ENCODE data around the gene GMDS. TPM values are rescaled to one million over a fixed set of nuclear protein-coding genes. Genes with fewer than 3 reads are reported as not detected.

GMDS gene
- total RNA-seq, 4 donors from 2014 or later = 3.4 to 7.2 (median 4.6) TPM

DNA sequence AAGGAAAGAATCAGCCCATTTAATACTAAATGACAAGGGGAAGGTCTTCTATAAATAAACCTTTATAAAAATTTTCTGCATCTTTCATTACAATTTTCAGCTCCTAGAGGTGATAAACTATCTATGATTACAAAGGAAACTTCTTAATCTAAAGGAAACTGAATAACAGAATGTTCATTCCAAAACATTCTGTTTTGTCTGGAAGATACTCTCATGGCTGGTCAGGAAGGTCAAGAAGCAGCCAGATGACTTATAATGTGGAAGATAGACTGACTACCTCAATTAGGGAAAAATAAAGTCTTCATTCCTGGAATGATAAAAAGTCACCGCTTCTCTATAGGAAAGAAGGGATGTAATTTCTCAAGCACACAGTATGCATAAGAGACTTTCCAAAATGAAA is 131.3 kb downstream of the GMDS start:
- no peaks in the 10 kb centered on the region for H3K9me3 ChIP-seq
- no peaks in the 10 kb centered on the region for H3K4me1 ChIP-seq
- H3K27ac ChIP-seq = no peak overlapping the region
- no peak overlapping the region for H3K4me3 ChIP-seq
- no peak for TF ChIP-seq POLR2A (IDR thresholded peaks at IDR 0.05)
- TF ChIP-seq, protein P1, sequence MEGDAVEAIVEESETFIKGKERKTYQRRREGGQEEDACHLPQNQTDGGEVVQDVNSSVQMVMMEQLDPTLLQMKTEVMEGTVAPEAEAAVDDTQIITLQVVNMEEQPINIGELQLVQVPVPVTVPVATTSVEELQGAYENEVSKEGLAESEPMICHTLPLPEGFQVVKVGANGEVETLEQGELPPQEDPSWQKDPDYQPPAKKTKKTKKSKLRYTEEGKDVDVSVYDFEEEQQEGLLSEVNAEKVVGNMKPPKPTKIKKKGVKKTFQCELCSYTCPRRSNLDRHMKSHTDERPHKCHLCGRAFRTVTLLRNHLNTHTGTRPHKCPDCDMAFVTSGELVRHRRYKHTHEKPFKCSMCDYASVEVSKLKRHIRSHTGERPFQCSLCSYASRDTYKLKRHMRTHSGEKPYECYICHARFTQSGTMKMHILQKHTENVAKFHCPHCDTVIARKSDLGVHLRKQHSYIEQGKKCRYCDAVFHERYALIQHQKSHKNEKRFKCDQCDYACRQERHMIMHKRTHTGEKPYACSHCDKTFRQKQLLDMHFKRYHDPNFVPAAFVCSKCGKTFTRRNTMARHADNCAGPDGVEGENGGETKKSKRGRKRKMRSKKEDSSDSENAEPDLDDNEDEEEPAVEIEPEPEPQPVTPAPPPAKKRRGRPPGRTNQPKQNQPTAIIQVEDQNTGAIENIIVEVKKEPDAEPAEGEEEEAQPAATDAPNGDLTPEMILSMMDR (IDR thresholded peaks at IDR 0.05 in 4 of 5, conservative IDR thresholded peaks at IDR 0.05 in 1 of 5) = no peak
- no peak for DNase-seq
- intact Hi-C loops (cut with DNase I; ENCODE audit: low total_unique reads) = no loop called here
- no peaks in the 10 kb centered on the region for H3K36me3 ChIP-seq
- H3K27me3 ChIP-seq = no peaks in the 10 kb centered on the region
- in situ Hi-C loops (cut with MboI; ENCODE audit: low sequenced_read_pairs in 4 of 4) = loop anchor here in 1 of 4 donors (25.0 kb wide), 1 partner anchor 502 kb away; the partner anchor contains the start of gene FOXC1
- ATAC-seq = no peak

DNA sequence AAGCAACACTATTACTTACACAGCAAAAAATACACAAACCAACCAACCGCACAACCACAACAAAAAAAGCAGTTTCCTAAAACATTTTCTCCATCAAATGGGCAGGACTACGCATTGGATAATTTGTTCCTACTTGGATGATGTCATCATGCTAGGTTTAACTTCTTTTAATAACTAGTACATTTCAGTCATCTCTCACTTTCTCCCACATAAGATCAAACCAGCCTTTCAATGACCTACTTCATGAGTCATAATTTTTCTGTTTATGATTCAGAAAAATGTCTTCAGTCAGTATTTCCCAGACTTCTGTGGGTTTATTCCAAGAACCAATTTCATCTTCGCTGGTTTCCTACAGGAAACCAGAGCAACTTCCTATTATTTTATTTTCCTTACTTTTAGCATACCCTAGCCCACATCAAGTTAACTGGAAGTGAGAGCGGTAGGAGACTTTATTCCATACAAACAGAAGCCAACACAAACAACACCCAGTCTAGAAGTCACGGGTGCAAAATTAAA is 134.2 kb downstream of the GMDS start:
- H3K4me3 ChIP-seq = no peak overlapping the region
- peak in 1 of 2 donors; percentile 39 for ATAC-seq
- H3K9me3 ChIP-seq = no peaks in the 10 kb centered on the region
- peak overlapping the region in 1 of 4 donors; percentile 11 for H3K27ac ChIP-seq
- intact Hi-C loops (cut with DNase I; ENCODE audit: low total_unique reads) (no loop called here), in situ Hi-C loops (cut with MboI; ENCODE audit: low sequenced_read_pairs in 4 of 4) (loop anchor here in 1 of 4 donors (25.0 kb wide), 1 partner anchor 499 kb away; the partner anchor contains the start of gene FOXC1)
- no peaks in the 10 kb centered on the region for H3K4me1 ChIP-seq
- H3K27me3 ChIP-seq = no peaks in the 10 kb centered on the region
- no peak for DNase-seq
- TF ChIP-seq, protein P1 (IDR thresholded peaks at IDR 0.05 in 4 of 5, conservative IDR thresholded peaks at IDR 0.05 in 1 of 5) = no peak
- TF ChIP-seq POLR2A (IDR thresholded peaks at IDR 0.05) = no peak
- H3K36me3 ChIP-seq = no peaks in the 10 kb centered on the region

DNA sequence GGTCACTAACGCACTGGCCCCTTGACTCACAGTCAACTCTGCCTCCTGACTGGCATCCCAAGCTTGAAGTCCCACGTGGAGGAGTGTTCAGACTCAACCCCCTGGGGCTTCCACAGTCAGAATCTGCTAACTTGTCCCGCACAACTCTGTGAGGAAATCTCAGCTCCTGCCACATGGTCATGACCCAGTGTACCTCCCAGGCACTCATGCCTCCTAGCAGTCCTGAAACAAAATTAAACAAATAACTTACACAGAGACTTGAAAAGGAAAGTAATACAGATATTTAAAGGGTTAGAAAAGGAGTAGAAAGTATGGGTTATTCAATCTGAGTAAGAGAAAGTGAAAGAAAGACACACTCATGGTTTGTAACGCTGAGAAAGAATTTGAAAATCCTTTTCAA is 134.9 kb downstream of the GMDS start:
- Histone ChIP-seq H3K4me3 (no peak overlapping the region), H3K27ac (peak overlapping the region in 2 of 4 donors; percentile 11), H3K36me3 (no peaks in the 10 kb centered on the region), H3K9me3 (no peaks in the 10 kb centered on the region), H3K27me3 (no peaks in the 10 kb centered on the region), H3K4me1 (no peaks in the 10 kb centered on the region)
- DNase-seq (no peak), ATAC-seq (no peak)
- intact Hi-C loops (cut with DNase I; ENCODE audit: low total_unique reads) = no loop called here
- TF ChIP-seq, protein P1 (IDR thresholded peaks at IDR 0.05 in 4 of 5, conservative IDR thresholded peaks at IDR 0.05 in 1 of 5) = no peak
- no peak for TF ChIP-seq POLR2A (IDR thresholded peaks at IDR 0.05)
- in situ Hi-C loops (cut with MboI; ENCODE audit: low sequenced_read_pairs in 4 of 4) = loop anchor here in 1 of 4 donors (25.0 kb wide), 1 partner anchor 498 kb away; the partner anchor contains the start of gene FOXC1

DNA sequence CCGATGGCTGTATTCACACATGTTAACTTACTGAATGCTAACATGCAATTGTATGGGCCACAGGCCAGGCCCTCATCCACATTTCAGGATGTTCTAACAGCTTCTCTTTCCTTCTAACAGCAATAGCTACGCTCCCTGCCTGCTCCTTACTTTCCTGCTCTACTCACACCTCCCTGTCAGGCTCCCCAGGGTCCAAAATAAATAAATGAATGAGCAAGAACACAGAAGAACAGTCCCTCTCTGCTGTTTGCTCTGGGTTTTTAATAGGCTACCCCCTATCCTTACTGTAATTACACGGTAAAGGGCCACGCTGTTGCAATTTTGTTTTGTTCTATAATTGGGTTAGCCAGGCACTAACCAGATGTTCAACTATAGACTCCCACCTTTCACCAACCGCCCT is 135.6 kb downstream of the GMDS start:
- intact Hi-C loops (cut with DNase I; ENCODE audit: low total_unique reads) = no loop called here
- H3K36me3 ChIP-seq = no peaks in the 10 kb centered on the region
- H3K4me3 ChIP-seq = no peak overlapping the region
- DNase-seq (no peak), ATAC-seq (no peak)
- H3K4me1 ChIP-seq = no peaks in the 10 kb centered on the region
- no peak overlapping the region for H3K27ac ChIP-seq
- in situ Hi-C loops (cut with MboI; ENCODE audit: low sequenced_read_pairs in 4 of 4) = loop anchor here in 3 of 4 donors (10.0 to 25.0 kb wide), 2 partner anchors 497 to 505 kb away; partner anchors contain the start of gene FOXC1 (in 3 of the 3)
- no peaks in the 10 kb centered on the region for H3K27me3 ChIP-seq
- no peaks in the 10 kb centered on the region for H3K9me3 ChIP-seq
- TF ChIP-seq, protein P1 (IDR thresholded peaks at IDR 0.05 in 4 of 5, conservative IDR thresholded peaks at IDR 0.05 in 1 of 5) = no peak
- no peak for TF ChIP-seq POLR2A (IDR thresholded peaks at IDR 0.05)

All from gastrocnemius medialis (tissue), 4 donors.